ENCODE measurements around the gene LAMC3. TPM values are rescaled to one million over a fixed set of nuclear protein-coding genes. Genes with fewer than 3 reads are reported as not detected.

LAMC3 gene
- total and polyA plus RNA-seq, 2 donors from 2014 or later, result 13.4 to 13.8 TPM

DNA sequence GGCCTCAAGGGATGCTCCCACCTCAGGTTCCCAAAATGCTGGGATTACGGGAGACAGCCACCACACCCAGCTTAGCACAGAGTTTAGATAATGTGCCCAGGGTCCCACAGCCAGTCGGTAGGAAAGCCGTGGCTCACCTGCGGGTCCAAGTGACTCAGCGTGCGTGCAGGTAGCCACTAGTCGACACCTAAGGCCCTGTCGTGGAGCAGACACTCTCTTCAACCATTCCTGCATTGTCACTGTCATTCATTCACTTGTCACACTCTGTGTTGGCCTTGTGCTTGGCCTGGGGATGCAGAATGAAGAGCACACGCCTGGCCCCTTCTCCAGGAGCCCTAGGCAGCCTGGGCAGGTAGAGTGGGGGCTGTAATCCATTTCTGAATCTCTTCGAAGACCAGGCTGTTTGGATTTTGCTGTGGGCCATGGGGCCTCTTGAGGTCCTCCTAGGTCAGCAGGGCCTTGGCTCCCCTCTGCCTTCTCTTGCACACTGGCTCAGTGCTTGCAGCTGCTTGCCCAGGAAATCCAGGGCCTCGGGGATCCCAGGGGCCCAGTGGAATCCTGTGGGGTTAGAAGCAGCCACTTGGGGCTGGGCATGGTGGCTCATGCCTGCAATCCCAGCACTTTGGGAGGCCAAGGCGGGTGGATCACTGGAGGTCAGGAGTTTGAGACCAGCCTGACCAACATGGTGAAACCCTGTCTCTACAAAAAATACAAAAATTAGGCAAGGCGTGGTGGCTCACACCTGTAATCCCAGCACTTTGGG lies 81.2 kb downstream of the LAMC3 start:
- FAIRE-seq (no peak), DNase-seq (no peak)
- Histone ChIP-seq H3K27me3 (ENCODE audit: control insufficient read depth, insufficient read depth, low read length) (no peaks in the 10 kb centered on the region), H3K4me1 (ENCODE audit: control insufficient read depth in 2 of 3, insufficient read depth in 2 of 3, low read depth in 1 of 3, low read length in 3 of 3) (no peaks in the 10 kb centered on the region), H3K36me3 (ENCODE audit: control insufficient read depth in 2 of 3, insufficient read depth in 3 of 3, low read length in 3 of 3) (no peaks in the 10 kb centered on the region), H3K4me3 (ENCODE audit: low read length in 3 of 3) (no peak overlapping the region), H3K9ac (ENCODE audit: low read length in 3 of 3) (no peak overlapping the region), H3K27ac (ENCODE audit: low read depth in 2 of 2, low read length in 2 of 2) (no peak overlapping the region), H3K9me3 (ENCODE audit: control insufficient read depth in 2 of 3, insufficient read depth in 1 of 3, low read length in 3 of 3) (no peaks in the 10 kb centered on the region)
- intact Hi-C loops (cut with DNase I), result no loop called here
- TF ChIP-seq, protein P1, sequence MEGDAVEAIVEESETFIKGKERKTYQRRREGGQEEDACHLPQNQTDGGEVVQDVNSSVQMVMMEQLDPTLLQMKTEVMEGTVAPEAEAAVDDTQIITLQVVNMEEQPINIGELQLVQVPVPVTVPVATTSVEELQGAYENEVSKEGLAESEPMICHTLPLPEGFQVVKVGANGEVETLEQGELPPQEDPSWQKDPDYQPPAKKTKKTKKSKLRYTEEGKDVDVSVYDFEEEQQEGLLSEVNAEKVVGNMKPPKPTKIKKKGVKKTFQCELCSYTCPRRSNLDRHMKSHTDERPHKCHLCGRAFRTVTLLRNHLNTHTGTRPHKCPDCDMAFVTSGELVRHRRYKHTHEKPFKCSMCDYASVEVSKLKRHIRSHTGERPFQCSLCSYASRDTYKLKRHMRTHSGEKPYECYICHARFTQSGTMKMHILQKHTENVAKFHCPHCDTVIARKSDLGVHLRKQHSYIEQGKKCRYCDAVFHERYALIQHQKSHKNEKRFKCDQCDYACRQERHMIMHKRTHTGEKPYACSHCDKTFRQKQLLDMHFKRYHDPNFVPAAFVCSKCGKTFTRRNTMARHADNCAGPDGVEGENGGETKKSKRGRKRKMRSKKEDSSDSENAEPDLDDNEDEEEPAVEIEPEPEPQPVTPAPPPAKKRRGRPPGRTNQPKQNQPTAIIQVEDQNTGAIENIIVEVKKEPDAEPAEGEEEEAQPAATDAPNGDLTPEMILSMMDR (IDR thresholded peaks at IDR 0.05; ENCODE audit: borderline replicate concordance, extremely low read depth, insufficient read depth), result no peak

DNA sequence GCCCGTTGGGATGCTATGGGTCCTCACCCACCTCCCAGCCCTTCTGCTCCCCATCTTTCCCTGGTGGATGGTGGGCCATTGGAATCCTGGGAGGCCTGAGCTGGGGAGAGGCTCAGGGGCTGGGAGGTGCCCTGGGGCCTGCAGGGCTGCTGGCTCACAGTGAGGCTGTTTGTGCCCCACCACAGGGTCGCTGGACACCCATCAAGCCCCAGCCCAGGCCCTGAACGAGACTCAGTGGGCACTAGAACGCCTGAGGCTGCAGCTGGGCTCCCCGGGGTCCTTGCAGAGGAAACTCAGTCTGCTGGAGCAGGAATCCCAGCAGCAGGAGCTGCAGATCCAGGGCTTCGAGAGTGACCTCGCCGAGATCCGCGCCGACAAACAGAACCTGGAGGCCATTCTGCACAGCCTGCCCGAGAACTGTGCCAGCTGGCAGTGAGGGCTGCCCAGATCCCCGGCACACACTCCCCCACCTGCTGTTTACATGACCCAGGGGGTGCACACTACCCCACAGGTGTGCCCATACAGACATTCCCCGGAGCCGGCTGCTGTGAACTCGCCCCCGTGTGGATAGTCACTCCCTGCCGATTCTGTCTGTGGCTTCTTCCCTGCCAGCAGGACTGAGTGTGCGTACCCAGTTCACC lies 82.5 kb downstream of the LAMC3 start:
- FAIRE-seq, result no peak
- H3K9me3 ChIP-seq (ENCODE audit: control insufficient read depth in 2 of 3, insufficient read depth in 1 of 3, low read length in 3 of 3), result no peaks in the 10 kb centered on the region
- H3K4me3 ChIP-seq (ENCODE audit: low read length in 3 of 3), result no peak overlapping the region
- TF ChIP-seq, protein P1 (IDR thresholded peaks at IDR 0.05; ENCODE audit: borderline replicate concordance, extremely low read depth, insufficient read depth), result no peak
- no peaks in the 10 kb centered on the region for H3K36me3 ChIP-seq (ENCODE audit: control insufficient read depth in 2 of 3, insufficient read depth in 3 of 3, low read length in 3 of 3)
- H3K27ac ChIP-seq (ENCODE audit: low read depth in 2 of 2, low read length in 2 of 2), result no peak overlapping the region
- H3K27me3 ChIP-seq (ENCODE audit: control insufficient read depth, insufficient read depth, low read length), result no peaks in the 10 kb centered on the region
- peak overlapping the region in 1 of 3 donors; percentile 26 for H3K9ac ChIP-seq (ENCODE audit: low read length in 3 of 3)
- peaks cover 0 to 4% (median 2%) of the 10 kb centered on the region in 3 donors for H3K4me1 ChIP-seq (ENCODE audit: control insufficient read depth in 2 of 3, insufficient read depth in 2 of 3, low read depth in 1 of 3, low read length in 3 of 3)
- intact Hi-C loops (cut with DNase I), result no loop called here
- no peak for DNase-seq

DNA sequence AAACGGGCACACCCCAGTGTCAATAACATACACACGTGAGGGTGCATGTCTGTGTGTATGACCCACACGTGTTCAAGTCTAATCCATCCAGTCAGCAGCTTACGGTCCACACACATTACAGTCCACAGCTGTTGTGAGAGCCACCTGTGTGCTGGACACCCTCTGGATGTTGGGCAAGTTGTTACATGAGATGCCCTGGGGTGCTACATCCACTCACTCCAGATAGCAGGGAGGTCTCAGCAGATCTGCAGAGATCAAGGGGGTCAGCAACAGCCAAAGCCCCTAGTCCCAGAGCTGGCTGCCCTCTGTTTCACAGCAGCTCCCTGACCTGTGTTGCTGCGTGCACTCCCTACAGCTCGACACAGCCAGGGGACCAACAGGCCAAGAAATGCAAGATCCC lies 83.1 kb downstream of the LAMC3 start:
- no peaks in the 10 kb centered on the region for H3K9me3 ChIP-seq (ENCODE audit: control insufficient read depth in 2 of 3, insufficient read depth in 1 of 3, low read length in 3 of 3)
- H3K4me1 ChIP-seq (ENCODE audit: control insufficient read depth in 2 of 3, insufficient read depth in 2 of 3, low read depth in 1 of 3, low read length in 3 of 3), result peaks cover 0 to 4% (median 2%) of the 10 kb centered on the region in 3 donors
- intact Hi-C loops (cut with DNase I), result no loop called here
- no peaks in the 10 kb centered on the region for H3K36me3 ChIP-seq (ENCODE audit: control insufficient read depth in 2 of 3, insufficient read depth in 3 of 3, low read length in 3 of 3)
- no peaks in the 10 kb centered on the region for H3K27me3 ChIP-seq (ENCODE audit: control insufficient read depth, insufficient read depth, low read length)
- peak overlapping the region in 1 of 3 donors; percentile 26 for H3K9ac ChIP-seq (ENCODE audit: low read length in 3 of 3)
- FAIRE-seq (no peak), DNase-seq (no peak)
- TF ChIP-seq, protein P1 (IDR thresholded peaks at IDR 0.05; ENCODE audit: borderline replicate concordance, extremely low read depth, insufficient read depth), result no peak
- H3K27ac ChIP-seq (ENCODE audit: low read depth in 2 of 2, low read length in 2 of 2), result no peak overlapping the region
- no peak overlapping the region for H3K4me3 ChIP-seq (ENCODE audit: low read length in 3 of 3)

Data from kidney (tissue), 14 donors.